Measurements from ENCODE around the gene CFAP92. TPM values are rescaled to one million over a fixed set of nuclear protein-coding genes. Genes with fewer than 3 reads are reported as not detected.

The CFAP92 gene
- total and polyA plus RNA-seq, 4 donors: 0.05 to 0.25 (median 0.06) TPM; not detected in 1

GRCh38 chr3:128949158-128949557, 44.7 kb downstream of the CFAP92 start:
- Histone ChIP-seq H3K4me1 (ENCODE audit: control insufficient read depth in 4 of 4, insufficient read depth in 4 of 4, low read length in 3 of 4) (no peaks in the 10 kb centered on the region), H3K27me3 (ENCODE audit: control insufficient read depth in 4 of 4, insufficient read depth in 4 of 4, low read length in 3 of 4) (no peaks in the 10 kb centered on the region), H3K4me3 (ENCODE audit: low read depth in 1 of 3, low read length in 3 of 3) (no peak overlapping the region), H3K9ac (ENCODE audit: low read depth in 1 of 2, low read length in 2 of 2) (no peak overlapping the region), H3K36me3 (ENCODE audit: control insufficient read depth in 4 of 4, insufficient read depth in 3 of 4, low read depth in 1 of 4, low read length in 3 of 4) (no peaks in the 10 kb centered on the region), H3K9me3 (ENCODE audit: control insufficient read depth in 4 of 4, low read length in 3 of 4) (no peaks in the 10 kb centered on the region), H3K27ac (ENCODE audit: low read depth in 1 of 2, low read length in 2 of 2) (no peak overlapping the region)
- TF ChIP-seq RAD21 (IDR thresholded peaks at IDR 0.05) (no peak), MAX (IDR thresholded peaks at IDR 0.05) (no peak), FOXA2 (IDR thresholded peaks at IDR 0.05) (no peak), EGR1 (IDR thresholded peaks at IDR 0.05; ENCODE audit: low read depth in 2 of 2) (no peak), HNF4G (IDR thresholded peaks at IDR 0.05) (no peak), YY1 (IDR thresholded peaks at IDR 0.05) (no peak), TAF1 (conservative IDR thresholded peaks at IDR 0.05) (no peak), HNF4A (conservative IDR thresholded peaks at IDR 0.05) (no peak), CTCF (IDR thresholded peaks at IDR 0.05; ENCODE audit: low read depth, low read length, missing input control) (no peak), NR2F2 (IDR thresholded peaks at IDR 0.05) (no peak), SP1 (IDR thresholded peaks at IDR 0.05) (no peak), JUND (IDR thresholded peaks at IDR 0.05) (no peak), RXRA (IDR thresholded peaks at IDR 0.05) (no peak), ZBTB33 (IDR thresholded peaks at IDR 0.05) (no peak), REST (IDR thresholded peaks at IDR 0.05) (no peak), GABPA (IDR thresholded peaks at IDR 0.05 in 1 of 2, conservative IDR thresholded peaks at IDR 0.05 in 1 of 2) (no peak), FOXA1 (IDR thresholded peaks at IDR 0.05) (no peak)
- no peak for DNase-seq (ENCODE audit: low spot score)
- 97% methylated on average over 3 of the region's 3 CpGs for WGBS

- H3K27ac ChIP-seq (ENCODE audit: low read depth in 1 of 2, low read length in 2 of 2): no peak overlapping the region
- H3K4me3 ChIP-seq (ENCODE audit: low read depth in 1 of 3, low read length in 3 of 3): no peak overlapping the region
- TF ChIP-seq YY1 (IDR thresholded peaks at IDR 0.05) (no peak), FOXA2 (IDR thresholded peaks at IDR 0.05) (no peak), HNF4A (conservative IDR thresholded peaks at IDR 0.05) (no peak), TAF1 (conservative IDR thresholded peaks at IDR 0.05) (no peak), MAX (IDR thresholded peaks at IDR 0.05) (no peak), NR2F2 (IDR thresholded peaks at IDR 0.05) (no peak), HNF4G (IDR thresholded peaks at IDR 0.05) (no peak), GABPA (IDR thresholded peaks at IDR 0.05 in 1 of 2, conservative IDR thresholded peaks at IDR 0.05 in 1 of 2) (no peak), ZBTB33 (IDR thresholded peaks at IDR 0.05) (no peak), EGR1 (IDR thresholded peaks at IDR 0.05; ENCODE audit: low read depth in 2 of 2) (no peak)
- no peaks in the 10 kb centered on the region for H3K9me3 ChIP-seq (ENCODE audit: control insufficient read depth in 4 of 4, low read length in 3 of 4)
- H3K27me3 ChIP-seq (ENCODE audit: control insufficient read depth in 4 of 4, insufficient read depth in 4 of 4, low read length in 3 of 4): no peaks in the 10 kb centered on the region
- no peaks in the 10 kb centered on the region for H3K4me1 ChIP-seq (ENCODE audit: control insufficient read depth in 4 of 4, insufficient read depth in 4 of 4, low read length in 3 of 4)
- WGBS: 86% methylated on average over 7 of the region's 7 CpGs
- no peaks in the 10 kb centered on the region for H3K36me3 ChIP-seq (ENCODE audit: control insufficient read depth in 4 of 4, insufficient read depth in 3 of 4, low read depth in 1 of 4, low read length in 3 of 4)
- no peak for DNase-seq (ENCODE audit: low spot score)
- H3K9ac ChIP-seq (ENCODE audit: low read depth in 1 of 2, low read length in 2 of 2): no peak overlapping the region
Observed at GRCh38 chr3:128946411-128946810, 47.5 kb downstream of the CFAP92 start.

Data from liver (tissue), 9 donors.